ENCODE data around the gene AHI1.

Gene AHI1

GRCh38 chr6:135522965-135523692 is 25.6 kb upstream of the AHI1 start:
- TF ChIP-seq CTCF (IDR thresholded peaks at IDR 0.05; ENCODE audit: insufficient read depth, missing control alignments): no peak
- FAIRE-seq: no peak
- DNase-seq (ENCODE audit: insufficient read length, low spot score): no peak

DNA sequence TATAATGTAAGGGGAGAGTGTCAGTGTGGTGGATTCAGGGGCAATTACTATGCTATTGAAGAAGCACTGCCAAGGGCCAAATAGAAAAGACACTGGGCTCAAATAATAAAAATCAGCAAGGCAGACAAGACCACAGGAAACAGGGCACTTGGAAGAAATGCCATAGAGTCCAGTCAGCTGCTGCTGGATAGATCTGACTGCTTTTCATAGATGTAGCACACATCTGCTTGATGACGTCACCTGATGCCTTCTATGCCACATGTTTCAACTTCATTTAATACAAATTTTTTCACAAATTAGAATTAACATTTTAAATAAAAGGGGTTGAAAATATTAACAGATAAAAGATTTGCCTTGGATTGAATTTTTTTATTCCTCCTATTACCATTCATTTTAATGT is 23.9 kb upstream of the AHI1 start:
- DNase-seq (ENCODE audit: insufficient read length, low spot score): no peak
- no peak for TF ChIP-seq CTCF (IDR thresholded peaks at IDR 0.05; ENCODE audit: insufficient read depth, missing control alignments)
- FAIRE-seq: no peak

- FAIRE-seq: no peak
- TF ChIP-seq CTCF (IDR thresholded peaks at IDR 0.05; ENCODE audit: insufficient read depth, missing control alignments): no peak
Observed at GRCh38 chr6:135520781-135521180, 23.2 kb upstream of the AHI1 start.

GRCh38 chr6:135519348-135519747 is 21.8 kb upstream of the AHI1 start:
- FAIRE-seq (no peak), DNase-seq (ENCODE audit: insufficient read length, low spot score) (no peak)
- no peak for TF ChIP-seq CTCF (IDR thresholded peaks at IDR 0.05; ENCODE audit: insufficient read depth, missing control alignments)

More at GRCh38 chr6:135520781-135521180, 23.2 kb upstream of the AHI1 start:
- no peak for DNase-seq (ENCODE audit: insufficient read length, low spot score)

DNA sequence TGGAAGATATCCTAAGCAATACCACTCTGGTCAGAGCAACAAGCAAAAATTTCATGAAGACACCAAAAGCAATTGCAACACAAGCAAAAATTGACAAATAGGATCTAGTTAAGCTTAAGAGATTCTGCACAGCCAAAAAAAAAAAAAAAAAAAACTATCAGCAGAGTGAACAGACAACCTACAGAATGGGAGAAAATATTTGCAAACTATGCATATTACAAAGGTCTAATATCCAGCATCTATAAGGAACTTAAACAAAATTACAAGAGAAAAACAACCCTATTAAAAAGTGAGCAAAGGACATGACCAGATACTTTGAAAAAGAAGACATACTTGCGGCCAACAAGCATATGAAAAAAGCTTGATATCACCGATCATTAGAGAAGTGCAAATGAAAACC is 20.0 kb upstream of the AHI1 start:
- no peak for TF ChIP-seq CTCF (IDR thresholded peaks at IDR 0.05; ENCODE audit: insufficient read depth, missing control alignments)
- no peak for DNase-seq (ENCODE audit: insufficient read length, low spot score)
- FAIRE-seq: no peak

GRCh38 chr6:135514706-135515105 is 17.2 kb upstream of the AHI1 start:
- FAIRE-seq: no peak
- DNase-seq (ENCODE audit: insufficient read length, low spot score): no peak
- TF ChIP-seq CTCF (IDR thresholded peaks at IDR 0.05; ENCODE audit: insufficient read depth, missing control alignments): no peak

- peak; percentile 76 for TF ChIP-seq CTCF (IDR thresholded peaks at IDR 0.05; ENCODE audit: insufficient read depth, missing control alignments)
- FAIRE-seq (peak; percentile 69), DNase-seq (ENCODE audit: insufficient read length, low spot score) (no peak)
Observed at GRCh38 chr6:135506270-135506997, 8.9 kb upstream of the AHI1 start.

Data from D721Med (cell line).